ENCODE results near the gene SLC25A11. TPM values are rescaled to one million over a fixed set of nuclear protein-coding genes. Genes with fewer than 3 reads are reported as not detected.

SLC25A11 gene
- total and polyA plus RNA-seq, 2 donors (not counting 3 experiments of a cell fraction or from before 2014, with no cell fraction given): 58.2 to 95.2 TPM

- intact Hi-C loops (cut with micrococcal nuclease): no loop called here
- dilution Hi-C loops (cut with MboI; ENCODE audit: extremely low pct_ligation_motif_present, low sequenced_read_pairs): no loop called here
- FAIRE-seq: no peak
- Histone ChIP-seq H3K36me3 (ENCODE audit: control insufficient read depth in 2 of 2, extremely low read depth in 1 of 2, insufficient read depth in 2 of 2, low read length in 2 of 2) (peaks cover 26 to 58% of the 10 kb centered on the region in 2 experiments), H3K27me3 (ENCODE audit: control insufficient read depth in 2 of 2, insufficient read depth in 2 of 2, low read length in 2 of 2) (no peaks in the 10 kb centered on the region), H3K79me2 (ENCODE audit: control insufficient read depth, insufficient read depth, low read length) (no peaks in the 10 kb centered on the region), H3K4me2 (ENCODE audit: insufficient read depth, low read length) (no peak overlapping the region), H3K27ac (ENCODE audit: insufficient read depth, low read depth, low read length) (no peak overlapping the region), H3K4me1 (ENCODE audit: control insufficient read depth, extremely low read depth, insufficient read depth, low read length) (peaks cover 3% of the 10 kb centered on the region), H3K9me3 (replicated peaks; ENCODE audit: control insufficient read depth, insufficient read depth, low read length) (no peaks in the 10 kb centered on the region), H3K9me1 (replicated peaks; ENCODE audit: control insufficient read depth, extremely low read depth, insufficient read depth, low read length) (no peaks in the 10 kb centered on the region), H2AFZ (ENCODE audit: low read depth, low read length) (no peak overlapping the region), H3K9ac (replicated peaks; ENCODE audit: extremely low read depth, insufficient read depth, low read length) (no peak overlapping the region), H3K4me3 (replicated peaks in 1 of 3; ENCODE audit: insufficient read depth in 1 of 3, low read depth in 1 of 3, low read length in 3 of 3) (no peak overlapping the region), H4K20me1 (replicated peaks; ENCODE audit: control insufficient read depth, extremely low read depth, insufficient read depth, low read length) (no peaks in the 10 kb centered on the region)
- no peak for DNase-seq (ENCODE audit: low read depth, low spot score)
- ChIA-PET CTCF (interaction anchor here (0.6 to 1.1 kb wide), 2 partner anchors 14 to 89 kb away, joined by 3 read pairs; no protein-coding TSS in a partner anchor), POLR2A (no interaction called here)
- TF ChIP-seq EZH2 (IDR thresholded peaks at IDR 0.05; ENCODE audit: borderline replicate concordance, low read depth, low read length, severe bottlenecking) (no peak), CTCF (IDR thresholded peaks at IDR 0.05; ENCODE audit: extremely low read depth in 1 of 2, insufficient read depth in 1 of 2, low read depth in 1 of 2, low read length in 2 of 2) (no peak), MAX (IDR thresholded peaks at IDR 0.05; ENCODE audit: insufficient read depth, insufficient read length) (no peak), FOS (IDR thresholded peaks at IDR 0.05; ENCODE audit: borderline replicate concordance, insufficient read depth, low read length) (no peak)
- no TSS peak for BruUV-seq (replicated peaks)
Observed at GRCh38 chr17:4974115-4974670, 34.3 kb upstream of the SLC25A11 start.
